ENCODE results near the gene PEG3. TPM values are rescaled to one million over a fixed set of nuclear protein-coding genes. Genes with fewer than 3 reads are reported as not detected.

The PEG3 gene
- total RNA-seq = 1 to 10 TPM in 1 of 5 donors, under 1 TPM in 3, not detected in 1; 0.09 to 1.5 (median 0.49) TPM
- total RNA-seq (2013) = 0.88 TPM
- total RNA-seq = 0 to 0.45 (median 0.06) reads per million in 29 experiments

- no peaks in the 10 kb centered on the region for H3K9me3 ChIP-seq
- WGBS (ENCODE audit: insufficient coverage) = 51% methylated on average over 45 of the region's 49 CpGs
Measured at GRCh38 chr19:56840451-56841192, at the start of gene PEG3, which contains the start of gene ZIM2. PEG3 (minus strand) TSS chr19:56840726; CDS start chr19:56824655, 16,071 bp downstream. ZIM2 (minus strand) TSS chr19:56840726; CDS start chr19:56824277, 16,449 bp downstream.

DNA sequence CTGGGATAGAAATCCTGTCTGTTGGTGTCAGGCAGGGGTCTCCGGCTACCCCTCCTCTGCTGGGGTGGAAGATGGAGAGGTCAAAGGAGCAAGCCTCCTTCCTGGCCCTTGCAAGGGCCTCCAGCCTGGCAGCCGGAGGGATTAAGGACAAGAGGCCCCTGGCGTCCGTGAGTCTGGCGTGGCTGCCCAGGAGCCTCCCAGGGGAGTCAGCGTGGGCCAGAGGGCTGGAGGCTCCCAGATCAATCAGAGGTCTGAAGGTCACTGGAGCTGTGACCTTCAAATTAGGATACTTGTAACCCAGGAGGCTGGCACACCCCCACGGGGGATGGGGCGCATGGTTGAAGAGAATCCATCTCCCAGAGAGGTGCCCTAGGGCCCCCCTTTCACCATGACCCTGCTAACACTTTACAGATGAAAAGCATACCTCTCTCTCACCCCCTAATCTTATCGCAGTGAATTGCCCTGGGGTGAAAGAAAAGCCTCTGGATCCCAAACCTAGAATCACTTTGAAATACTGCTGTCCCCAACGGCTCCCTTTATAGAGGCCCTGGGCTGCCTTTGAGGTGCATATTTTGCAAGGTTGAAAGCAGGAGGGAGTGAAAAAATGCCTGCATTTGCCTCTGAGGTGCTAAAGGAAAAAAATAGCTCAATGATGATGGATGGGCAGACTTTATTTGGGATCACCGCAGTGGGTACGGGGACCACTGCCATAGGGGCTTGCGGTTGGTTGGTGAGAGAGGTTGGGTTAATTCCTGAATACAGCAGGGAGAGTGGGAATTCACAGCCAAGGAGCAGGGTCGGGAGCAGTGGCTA is 44.9 kb upstream of the PEG3 start:
- ChIA-PET CTCF (no interaction called here), POLR2A (no interaction called here)
- no peaks in the 10 kb centered on the region for H3K4me1 Mint-ChIP-seq
- H3K27ac Mint-ChIP-seq = no peak overlapping the region
- Histone ChIP-seq H3K27me3 (replicated peaks in 1 of 2; ENCODE audit: control insufficient read depth in 2 of 2, extremely low read depth in 1 of 2, insufficient read depth in 2 of 2, low read length in 1 of 2) (peaks cover 0 to 4% of the 10 kb centered on the region in 2 experiments), H3K4me1 (ENCODE audit: control insufficient read depth in 1 of 2, extremely low read depth in 1 of 2, insufficient read depth in 2 of 2, low read length in 2 of 2) (no peaks in the 10 kb centered on the region), H3K27ac (ENCODE audit: low read length) (no peak overlapping the region), H3K36me3 (ENCODE audit: control insufficient read depth in 2 of 2, extremely low read depth in 1 of 2, insufficient read depth in 1 of 2, low read length in 1 of 2) (no peaks in the 10 kb centered on the region), H3K4me3 (ENCODE audit: control insufficient read depth in 1 of 2, extremely low read depth in 1 of 2, low read length in 1 of 2) (no peak overlapping the region), H3K9me3 (no peaks in the 10 kb centered on the region)
- 32% methylated on average over 8 of the region's 14 CpGs for WGBS (ENCODE audit: insufficient coverage)
- peaks cover 0 to 2% of the 10 kb centered on the region in 2 donors for H3K27me3 Mint-ChIP-seq
- DNase-seq (no peak), ATAC-seq (replicated peaks in 1 of 4) (no peak)
- H3K9me3 Mint-ChIP-seq = peaks cover 27 to 50% (median 37%) of the 10 kb centered on the region in 3 donors
- H3K36me3 Mint-ChIP-seq = no peaks in the 10 kb centered on the region
- no peak overlapping the region for H3K4me3 Mint-ChIP-seq

More at GRCh38 chr19:56840451-56841192, at the start of gene PEG3, which contains the start of gene ZIM2:
- Mint-ChIP-seq H3K4me3 (peak within 1 kb of the TSS in 1 of 3 donors; percentile 45), H3K9me3 (peaks cover 18 to 33% (median 26%) of the 10 kb centered on the region in 3 donors), H3K36me3 (no peaks in the 10 kb centered on the region), H3K27ac (no peak within 1 kb of the TSS), H3K27me3 (peaks cover 7 to 22% of the 10 kb centered on the region in 2 donors), H3K4me1 (no peaks in the 10 kb centered on the region)
- DNase-seq = no peak
- peak within 1 kb of the TSS in 1 of 2 donors; percentile 27 for H3K4me3 ChIP-seq (ENCODE audit: control insufficient read depth in 1 of 2, extremely low read depth in 1 of 2, low read length in 1 of 2)
- H3K27me3 ChIP-seq (replicated peaks in 1 of 2; ENCODE audit: control insufficient read depth in 2 of 2, extremely low read depth in 1 of 2, insufficient read depth in 2 of 2, low read length in 1 of 2) = peaks cover 0 to 43% of the 10 kb centered on the region in 2 experiments
- ChIA-PET CTCF (no interaction called here), POLR2A (no interaction called here)
- no peak for ATAC-seq (replicated peaks in 1 of 4)
- no peaks in the 10 kb centered on the region for H3K36me3 ChIP-seq (ENCODE audit: control insufficient read depth in 2 of 2, extremely low read depth in 1 of 2, insufficient read depth in 1 of 2, low read length in 1 of 2)
- no peak within 1 kb of the TSS for H3K27ac ChIP-seq (ENCODE audit: low read length)
- H3K4me1 ChIP-seq (ENCODE audit: control insufficient read depth in 1 of 2, extremely low read depth in 1 of 2, insufficient read depth in 2 of 2, low read length in 2 of 2) = peaks cover 0 to 3% of the 10 kb centered on the region in 2 experiments

- Mint-ChIP-seq H3K36me3 (no peaks in the 10 kb centered on the region), H3K4me1 (no peaks in the 10 kb centered on the region), H3K27ac (no peak overlapping the region), H3K4me3 (no peak overlapping the region), H3K27me3 (no peaks in the 10 kb centered on the region), H3K9me3 (peaks cover 28 to 51% (median 36%) of the 10 kb centered on the region in 3 donors)
- H3K4me1 ChIP-seq (ENCODE audit: control insufficient read depth in 1 of 2, extremely low read depth in 1 of 2, insufficient read depth in 2 of 2, low read length in 2 of 2) = no peaks in the 10 kb centered on the region
- CTCF ChIA-PET = no interaction called here
- DNase-seq (no peak), ATAC-seq (replicated peaks in 1 of 4) (no peak)
- POLR2A ChIA-PET = no interaction called here
- no peaks in the 10 kb centered on the region for H3K36me3 ChIP-seq (ENCODE audit: control insufficient read depth in 2 of 2, extremely low read depth in 1 of 2, insufficient read depth in 1 of 2, low read length in 1 of 2)
- 67% methylated on average over 1 of the region's 5 CpGs for WGBS (ENCODE audit: insufficient coverage)
- H3K27ac ChIP-seq (ENCODE audit: low read length) = no peak overlapping the region
- peaks cover 0 to 4% of the 10 kb centered on the region in 2 experiments for H3K27me3 ChIP-seq (replicated peaks in 1 of 2; ENCODE audit: control insufficient read depth in 2 of 2, extremely low read depth in 1 of 2, insufficient read depth in 2 of 2, low read length in 1 of 2)
- no peak overlapping the region for H3K4me3 ChIP-seq (ENCODE audit: control insufficient read depth in 1 of 2, extremely low read depth in 1 of 2, low read length in 1 of 2)
- no peaks in the 10 kb centered on the region for H3K9me3 ChIP-seq
Measured at GRCh38 chr19:56884441-56884840, 43.9 kb upstream of the PEG3 start.

- POLR2A ChIA-PET = no interaction called here
- Histone ChIP-seq H3K4me3 (ENCODE audit: control insufficient read depth in 1 of 2, extremely low read depth in 1 of 2, low read length in 1 of 2) (no peak overlapping the region), H3K27me3 (replicated peaks in 1 of 2; ENCODE audit: control insufficient read depth in 2 of 2, extremely low read depth in 1 of 2, insufficient read depth in 2 of 2, low read length in 1 of 2) (peaks cover 0 to 4% of the 10 kb centered on the region in 2 experiments), H3K36me3 (ENCODE audit: control insufficient read depth in 2 of 2, extremely low read depth in 1 of 2, insufficient read depth in 1 of 2, low read length in 1 of 2) (no peaks in the 10 kb centered on the region), H3K9me3 (no peaks in the 10 kb centered on the region), H3K4me1 (ENCODE audit: control insufficient read depth in 1 of 2, extremely low read depth in 1 of 2, insufficient read depth in 2 of 2, low read length in 2 of 2) (no peaks in the 10 kb centered on the region), H3K27ac (ENCODE audit: low read length) (no peak overlapping the region)
- Mint-ChIP-seq H3K4me1 (no peaks in the 10 kb centered on the region), H3K27me3 (no peaks in the 10 kb centered on the region), H3K36me3 (no peaks in the 10 kb centered on the region), H3K4me3 (no peak overlapping the region), H3K9me3 (peaks cover 18 to 33% (median 27%) of the 10 kb centered on the region in 3 donors), H3K27ac (no peak overlapping the region)
- DNase-seq = no peak
- no peak for ATAC-seq (replicated peaks in 1 of 4)
- CTCF ChIA-PET = no interaction called here
- 66% methylated on average over 4 of the region's 5 CpGs for WGBS (ENCODE audit: insufficient coverage)
Measured at GRCh38 chr19:56880592-56881190, 40.2 kb upstream of the PEG3 start.

DNA sequence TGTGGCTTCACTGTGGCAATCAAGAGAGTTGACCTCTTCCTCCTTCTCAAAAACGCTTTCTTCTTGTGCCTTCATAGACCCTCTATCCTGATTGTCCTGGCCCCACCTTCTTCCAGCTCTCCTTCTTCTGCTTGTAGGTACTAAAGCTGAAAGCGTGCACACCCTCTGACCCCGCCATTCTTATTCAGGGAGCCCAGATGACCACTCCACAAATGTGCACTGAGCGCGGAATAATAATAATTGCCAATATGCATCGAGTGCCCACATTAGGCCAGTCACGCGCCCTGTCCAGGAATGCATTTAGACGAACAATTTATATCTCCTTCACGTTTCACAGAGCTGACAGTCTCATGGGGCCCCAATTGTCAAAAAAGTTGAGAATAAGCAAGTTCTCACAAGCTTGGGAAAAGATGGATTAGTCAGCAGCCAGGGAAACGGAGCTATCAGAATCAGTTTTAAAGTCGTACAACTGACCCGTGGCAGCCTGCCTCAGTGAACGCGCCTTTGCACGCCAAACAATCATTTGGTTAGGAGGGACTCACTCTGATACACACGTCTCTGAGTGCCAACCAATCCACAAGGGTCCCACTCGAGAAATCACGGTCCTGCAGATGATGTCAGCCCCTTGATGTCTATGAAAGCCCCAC is 36.7 kb upstream of the PEG3 start:
- Mint-ChIP-seq H3K27me3 (no peaks in the 10 kb centered on the region), H3K4me1 (no peaks in the 10 kb centered on the region), H3K27ac (no peak overlapping the region), H3K9me3 (peaks cover 24 to 42% (median 36%) of the 10 kb centered on the region in 3 donors), H3K4me3 (no peak overlapping the region), H3K36me3 (no peaks in the 10 kb centered on the region)
- H3K9me3 ChIP-seq = no peaks in the 10 kb centered on the region
- CTCF ChIA-PET = no interaction called here
- no peaks in the 10 kb centered on the region for H3K4me1 ChIP-seq (ENCODE audit: control insufficient read depth in 1 of 2, extremely low read depth in 1 of 2, insufficient read depth in 2 of 2, low read length in 2 of 2)
- WGBS (ENCODE audit: insufficient coverage) = 84% methylated on average over 15 of the region's 19 CpGs
- POLR2A ChIA-PET = no interaction called here
- DNase-seq = no peak
- ATAC-seq (replicated peaks in 1 of 4) = no peak
- H3K4me3 ChIP-seq (ENCODE audit: control insufficient read depth in 1 of 2, extremely low read depth in 1 of 2, low read length in 1 of 2) = no peak overlapping the region
- H3K27ac ChIP-seq (ENCODE audit: low read length) = no peak overlapping the region
- no peaks in the 10 kb centered on the region for H3K36me3 ChIP-seq (ENCODE audit: control insufficient read depth in 2 of 2, extremely low read depth in 1 of 2, insufficient read depth in 1 of 2, low read length in 1 of 2)
- no peaks in the 10 kb centered on the region for H3K27me3 ChIP-seq (replicated peaks in 1 of 2; ENCODE audit: control insufficient read depth in 2 of 2, extremely low read depth in 1 of 2, insufficient read depth in 2 of 2, low read length in 1 of 2)

GRCh38 chr19:56875717-56876116 is 35.2 kb upstream of the PEG3 start:
- Mint-ChIP-seq H3K36me3 (no peaks in the 10 kb centered on the region), H3K27ac (no peak overlapping the region), H3K27me3 (no peaks in the 10 kb centered on the region), H3K4me1 (no peaks in the 10 kb centered on the region), H3K4me3 (no peak overlapping the region), H3K9me3 (peaks cover 25 to 47% (median 37%) of the 10 kb centered on the region in 3 donors)
- no peaks in the 10 kb centered on the region for H3K9me3 ChIP-seq
- DNase-seq = no peak
- H3K36me3 ChIP-seq (ENCODE audit: control insufficient read depth in 2 of 2, extremely low read depth in 1 of 2, insufficient read depth in 1 of 2, low read length in 1 of 2) = no peaks in the 10 kb centered on the region
- H3K27me3 ChIP-seq (replicated peaks in 1 of 2; ENCODE audit: control insufficient read depth in 2 of 2, extremely low read depth in 1 of 2, insufficient read depth in 2 of 2, low read length in 1 of 2) = no peaks in the 10 kb centered on the region
- no peak overlapping the region for H3K27ac ChIP-seq (ENCODE audit: low read length)
- WGBS (ENCODE audit: insufficient coverage) = 75% methylated on average over 2 of the region's 3 CpGs
- CTCF ChIA-PET = no interaction called here
- H3K4me1 ChIP-seq (ENCODE audit: control insufficient read depth in 1 of 2, extremely low read depth in 1 of 2, insufficient read depth in 2 of 2, low read length in 2 of 2) = no peaks in the 10 kb centered on the region
- POLR2A ChIA-PET = interaction anchor here in 1 of 2 donors (0.6 kb wide), 1 partner anchor 460 kb away, joined by 3 read pairs; no protein-coding TSS in a partner anchor
- no peak overlapping the region for H3K4me3 ChIP-seq (ENCODE audit: control insufficient read depth in 1 of 2, extremely low read depth in 1 of 2, low read length in 1 of 2)
- no peak for ATAC-seq (replicated peaks in 1 of 4)
